Body of pancreas (tissue), 4 donors: ENCODE measurements around the gene COBLL1.

Source experiments
- POLR2A ChIP-seq, 3 donors: fragments of 450-650 bp; IDR thresholded peaks; one replicate each; pipeline ENCODE4 v1.6.1; 2016; ENCODE audit warnings: antibody characterized with exemption in 3 of 3, mild to moderate bottlenecking in 2 of 3
- TF ChIP-seq, protein P1 (sequence below), 7 experiments: fragments of 450-650 bp in 4 of 7; fragments of 200-600 bp in 3 of 7; sonication (generic) in 3 of 7; IDR thresholded peaks; one replicate each; pipeline ENCODE4 v1.5.1; 2016 to 2019; ENCODE audit warnings: antibody characterized with exemption in 7 of 7

DNA sequence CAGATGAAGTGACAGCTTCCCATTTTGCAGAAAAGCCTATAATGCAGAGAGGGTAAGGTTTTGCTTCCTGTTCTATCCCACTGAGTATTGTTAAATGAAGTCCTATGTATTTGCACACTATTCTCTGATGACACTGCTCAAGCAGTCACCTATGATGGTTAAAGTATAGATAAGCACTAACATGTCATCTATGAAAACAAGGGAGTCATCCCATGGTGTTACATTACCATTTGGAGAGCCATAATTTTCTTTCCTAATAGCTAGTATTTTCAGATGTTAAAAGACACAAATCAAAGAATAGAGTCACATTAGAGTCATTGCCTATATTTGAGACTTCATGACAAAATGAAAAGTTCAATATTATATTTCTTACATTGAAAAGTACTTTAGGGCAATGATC lies 177.6 kb downstream of the COBLL1 start:
- no peak for TF ChIP-seq POLR2A (IDR thresholded peaks at IDR 0.05)
- TF ChIP-seq, protein P1, sequence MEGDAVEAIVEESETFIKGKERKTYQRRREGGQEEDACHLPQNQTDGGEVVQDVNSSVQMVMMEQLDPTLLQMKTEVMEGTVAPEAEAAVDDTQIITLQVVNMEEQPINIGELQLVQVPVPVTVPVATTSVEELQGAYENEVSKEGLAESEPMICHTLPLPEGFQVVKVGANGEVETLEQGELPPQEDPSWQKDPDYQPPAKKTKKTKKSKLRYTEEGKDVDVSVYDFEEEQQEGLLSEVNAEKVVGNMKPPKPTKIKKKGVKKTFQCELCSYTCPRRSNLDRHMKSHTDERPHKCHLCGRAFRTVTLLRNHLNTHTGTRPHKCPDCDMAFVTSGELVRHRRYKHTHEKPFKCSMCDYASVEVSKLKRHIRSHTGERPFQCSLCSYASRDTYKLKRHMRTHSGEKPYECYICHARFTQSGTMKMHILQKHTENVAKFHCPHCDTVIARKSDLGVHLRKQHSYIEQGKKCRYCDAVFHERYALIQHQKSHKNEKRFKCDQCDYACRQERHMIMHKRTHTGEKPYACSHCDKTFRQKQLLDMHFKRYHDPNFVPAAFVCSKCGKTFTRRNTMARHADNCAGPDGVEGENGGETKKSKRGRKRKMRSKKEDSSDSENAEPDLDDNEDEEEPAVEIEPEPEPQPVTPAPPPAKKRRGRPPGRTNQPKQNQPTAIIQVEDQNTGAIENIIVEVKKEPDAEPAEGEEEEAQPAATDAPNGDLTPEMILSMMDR (IDR thresholded peaks at IDR 0.05) = no peak
